ENCODE data around the gene OR2H1.
"Not testable (repeated sequence)": the region's sequence is repeated elsewhere in the genome, so short reads cannot be mapped to it uniquely, and the experiment has no call there.

The OR2H1 gene

DNA sequence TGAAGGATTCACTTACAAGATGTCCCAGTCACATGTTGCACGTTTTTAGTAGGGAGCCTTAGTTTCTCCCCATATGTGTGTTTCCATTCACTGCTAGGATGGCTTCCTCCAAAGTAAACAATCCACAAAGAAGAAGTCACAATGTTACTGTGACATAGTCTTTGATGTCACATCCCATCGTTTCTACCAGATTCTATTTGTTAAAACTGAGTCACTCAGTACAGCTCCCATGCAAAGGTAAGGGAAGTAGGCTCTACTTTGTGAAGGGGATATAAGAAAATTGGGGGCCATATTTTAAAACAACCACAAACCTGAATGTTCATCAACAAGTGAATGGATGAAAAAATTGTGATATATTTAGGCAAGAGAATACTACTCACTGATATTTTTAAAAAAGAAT is at the start of gene OR2H1, which contains the start of gene OR11A1:
Gene OR2H1 (plus strand): TSS at position 185 of the 400 bp plus-strand sequence. CDS start 4,615 bp downstream, outside the sequence.
Gene OR11A1 (minus strand): TSS at position 101 of the 400 bp plus-strand sequence. CDS start 29,430 bp downstream, outside the sequence.
- DNase-seq: no peak

DNA sequence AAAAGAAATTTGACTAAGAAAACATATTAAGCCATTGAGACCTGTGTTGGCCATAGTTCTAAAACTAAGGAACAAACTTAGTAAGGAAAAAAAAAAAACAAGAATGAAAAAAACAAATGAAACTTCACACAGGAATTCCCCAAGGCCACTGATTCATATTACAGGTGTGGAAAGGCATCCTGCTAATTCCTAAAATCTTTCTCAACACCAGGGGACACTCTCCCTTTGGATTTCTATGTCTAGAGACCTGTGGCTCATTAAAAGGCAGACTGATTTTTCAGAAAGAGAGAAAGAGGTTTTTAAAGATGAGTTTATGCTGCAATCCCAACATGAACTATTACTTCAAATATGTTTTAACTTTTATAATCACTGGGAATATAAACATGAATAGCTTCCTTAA is 42.4 kb upstream of the OR2H1 start, which contains the start of gene OR12D1:
Gene OR12D1 (plus strand): TSS at position 341 of the 400 bp plus-strand sequence.
- no peak for DNase-seq

DNA sequence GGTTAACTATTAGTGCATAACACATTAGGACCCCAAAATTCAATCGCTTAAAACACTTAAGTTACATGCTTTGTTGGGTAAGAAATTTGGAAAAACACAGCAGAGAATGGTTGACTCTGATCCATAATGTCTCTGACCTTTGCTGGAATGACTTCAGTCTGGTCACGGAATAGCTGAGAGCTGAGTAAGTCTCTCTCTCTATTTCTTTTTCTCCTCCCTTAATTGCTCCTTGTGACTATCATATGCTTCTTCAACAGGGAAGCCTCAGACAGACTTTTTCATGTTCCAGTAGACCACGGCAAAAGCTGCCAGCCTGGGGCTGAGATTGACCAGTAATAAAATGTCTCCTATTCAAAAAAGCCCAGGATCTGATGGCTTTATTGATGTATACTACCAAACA is 37.4 kb upstream of the OR2H1 start:
- DNase-seq: no peak

DNA sequence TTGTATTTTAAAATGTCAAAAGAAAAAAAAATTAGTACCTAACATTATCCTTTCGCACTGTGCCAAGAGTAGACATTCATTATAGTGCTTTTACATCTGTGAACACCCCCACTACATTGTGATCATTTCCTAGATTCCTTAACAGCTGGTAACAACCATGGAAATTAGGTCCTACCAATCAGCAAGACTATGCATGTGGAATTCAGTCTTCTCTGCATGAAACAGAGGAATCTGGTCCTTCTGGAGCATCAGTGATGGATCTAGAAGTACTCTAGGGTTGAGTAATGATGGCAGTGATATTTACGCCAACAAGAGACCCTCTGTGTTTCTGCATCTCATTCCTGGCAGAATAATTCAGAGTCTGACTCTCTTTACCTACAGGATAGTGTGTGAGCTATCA is 32.8 kb upstream of the OR2H1 start:
- no peak for DNase-seq

DNA sequence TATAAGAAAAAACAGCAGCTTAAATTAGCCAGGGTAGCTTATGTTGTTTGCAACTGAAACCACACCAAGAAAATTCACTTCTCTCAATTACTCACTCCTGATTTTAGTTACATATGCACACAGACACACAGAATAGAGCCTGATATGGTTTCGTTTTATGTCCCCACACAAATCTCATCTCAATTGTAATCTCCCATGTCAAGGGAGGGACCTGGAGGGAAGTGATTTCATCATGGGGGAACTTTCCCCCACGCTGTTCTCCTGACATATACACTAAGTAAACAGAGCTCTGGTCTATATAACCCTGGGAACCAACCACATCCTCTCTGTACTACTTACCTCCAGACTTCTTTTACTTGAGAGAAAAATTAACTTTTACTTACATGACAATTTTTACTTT is 32.4 kb upstream of the OR2H1 start:
- DNase-seq: no peak

DNA sequence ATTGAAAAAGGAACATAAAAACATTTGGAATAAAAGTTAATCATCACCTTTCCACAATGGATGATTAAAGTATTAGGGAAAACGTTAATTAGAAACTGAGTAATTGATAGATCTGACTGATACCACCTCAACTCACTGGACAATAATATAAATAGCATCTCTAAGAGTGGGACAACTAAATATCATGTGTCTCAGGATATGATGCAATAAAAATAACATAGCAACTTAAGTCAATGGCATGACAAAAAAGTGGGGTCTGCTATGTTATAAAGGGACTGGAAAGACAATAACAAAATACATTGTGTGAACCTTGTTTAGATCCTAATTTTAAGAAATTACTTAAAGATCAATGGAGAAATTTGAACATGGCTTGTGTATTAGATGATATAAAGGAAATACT is 31.9 kb upstream of the OR2H1 start:
- no peak for DNase-seq

DNA sequence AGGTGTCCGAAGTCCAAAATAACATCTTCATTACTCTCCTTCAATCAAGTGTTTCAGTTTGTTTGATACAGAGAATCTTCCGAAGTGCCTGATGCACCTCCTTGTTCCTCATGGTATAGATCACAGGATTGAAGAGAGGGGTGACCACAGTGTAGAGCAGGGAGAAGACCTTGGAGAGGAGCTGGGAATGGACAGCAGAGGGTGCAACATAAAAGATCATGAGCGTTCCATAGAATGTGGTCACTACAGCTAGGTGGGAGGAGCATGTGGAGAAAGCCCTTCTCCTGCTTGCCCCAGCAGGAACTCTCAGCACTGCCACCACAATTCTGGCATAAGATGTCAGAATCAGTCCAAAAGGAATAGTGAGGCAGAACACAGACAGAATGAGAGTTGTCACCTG is 30.3 kb upstream of the OR2H1 start:
- no peak for DNase-seq

DNA sequence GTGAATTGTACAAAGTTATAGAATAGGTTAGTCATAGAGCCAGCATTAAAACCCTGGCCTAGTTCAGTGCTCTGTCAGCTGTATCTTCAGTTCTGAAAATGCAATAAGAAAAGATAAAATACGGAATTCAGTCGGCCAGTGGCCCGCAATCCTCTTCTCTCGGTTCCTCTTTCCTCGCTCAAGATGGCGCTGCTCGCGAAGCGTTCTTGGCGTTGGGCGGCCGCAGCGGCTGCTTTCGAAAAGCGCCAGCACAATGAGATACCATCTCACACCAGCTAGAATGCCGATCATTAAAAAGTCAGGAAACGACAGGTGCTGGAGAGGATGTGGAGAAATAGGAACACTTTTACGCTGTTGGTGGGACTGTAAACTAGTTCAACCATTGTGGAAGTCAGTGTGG is 20.2 kb upstream of the OR2H1 start:
- DNase-seq: not testable (repeated sequence)

DNA sequence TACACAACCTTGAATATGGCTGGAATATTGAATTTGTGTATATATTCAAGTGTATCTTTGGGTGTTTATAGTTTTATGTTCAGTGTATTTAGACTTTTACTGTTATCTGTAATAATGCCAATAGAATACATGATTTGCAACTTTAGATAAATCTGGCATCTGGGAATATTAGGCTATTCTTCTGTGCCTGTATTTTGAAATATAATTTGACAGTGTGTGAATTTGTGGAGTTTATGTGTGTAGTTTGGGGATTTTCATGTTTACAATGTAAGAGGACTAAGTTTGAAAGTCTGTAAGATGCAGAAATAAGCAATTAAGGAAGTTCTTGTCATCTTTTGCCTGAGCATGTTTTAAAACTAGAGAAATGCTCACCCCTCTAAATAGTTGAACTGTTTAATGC is 17.9 kb upstream of the OR2H1 start, which contains the start of gene OR10C1:
Gene OR10C1 (plus strand): TSS at position 301 of the 400 bp plus-strand sequence. CDS start 710 bp downstream, outside the sequence.
- DNase-seq: no peak

DNA sequence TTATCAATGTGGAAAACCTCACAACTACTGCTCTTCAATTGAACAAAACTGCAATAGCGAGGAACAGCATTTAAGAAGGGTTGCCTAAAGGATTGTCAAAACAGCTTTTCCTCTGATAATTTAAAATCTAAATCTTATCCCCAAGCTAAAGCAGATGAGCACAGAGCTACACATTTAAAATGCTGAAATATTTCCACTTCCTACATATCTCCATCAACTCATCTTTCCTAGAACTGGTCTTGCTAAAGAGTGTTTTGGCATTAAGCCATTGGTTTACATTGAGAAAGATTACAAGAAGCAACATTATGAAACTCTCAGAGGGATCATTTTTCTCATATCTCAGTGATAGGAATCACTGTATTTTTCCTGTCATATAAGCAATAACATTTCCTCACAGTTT is 14.2 kb upstream of the OR2H1 start:
- no peak for DNase-seq

DNA sequence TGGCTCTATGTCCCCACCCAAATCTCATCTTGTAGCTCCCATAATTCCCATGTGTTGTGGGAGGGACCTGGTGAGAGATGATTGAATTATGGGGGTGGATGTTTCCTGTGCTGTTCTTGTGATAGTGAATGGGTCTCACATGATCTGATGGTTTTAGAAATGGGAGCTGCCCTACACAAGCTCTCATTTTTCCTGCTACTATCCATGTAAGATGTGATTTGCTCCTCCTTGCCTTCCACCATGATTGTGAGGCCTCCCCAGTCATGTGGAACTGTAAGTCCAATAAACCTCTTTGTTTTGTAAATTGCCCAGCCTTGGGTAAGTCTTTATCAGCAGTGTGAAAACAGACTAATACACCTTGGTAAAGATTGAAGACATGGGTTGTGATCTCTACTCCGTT is 12.9 kb upstream of the OR2H1 start:
- not testable (repeated sequence) for DNase-seq

DNA sequence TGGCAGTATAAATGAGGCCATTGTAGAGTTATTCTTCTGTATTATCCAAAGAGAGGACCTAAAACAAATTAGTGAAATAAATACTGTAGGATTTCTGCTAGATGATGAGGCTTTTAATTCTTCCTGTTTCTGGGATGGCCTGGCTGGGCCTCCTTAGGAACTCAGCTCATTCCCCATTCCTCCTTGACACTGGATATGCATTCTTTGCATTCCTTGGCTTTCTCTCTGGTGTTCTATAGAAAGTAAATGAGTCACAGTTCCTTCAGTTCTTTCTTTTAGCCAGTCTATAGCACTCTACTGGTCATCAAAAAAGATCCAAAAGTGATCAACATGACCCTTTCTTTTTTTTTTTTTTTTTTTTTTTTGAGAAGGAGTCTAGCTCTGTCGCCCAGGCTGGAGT is 9.3 kb upstream of the OR2H1 start:
- DNase-seq: no peak

DNA sequence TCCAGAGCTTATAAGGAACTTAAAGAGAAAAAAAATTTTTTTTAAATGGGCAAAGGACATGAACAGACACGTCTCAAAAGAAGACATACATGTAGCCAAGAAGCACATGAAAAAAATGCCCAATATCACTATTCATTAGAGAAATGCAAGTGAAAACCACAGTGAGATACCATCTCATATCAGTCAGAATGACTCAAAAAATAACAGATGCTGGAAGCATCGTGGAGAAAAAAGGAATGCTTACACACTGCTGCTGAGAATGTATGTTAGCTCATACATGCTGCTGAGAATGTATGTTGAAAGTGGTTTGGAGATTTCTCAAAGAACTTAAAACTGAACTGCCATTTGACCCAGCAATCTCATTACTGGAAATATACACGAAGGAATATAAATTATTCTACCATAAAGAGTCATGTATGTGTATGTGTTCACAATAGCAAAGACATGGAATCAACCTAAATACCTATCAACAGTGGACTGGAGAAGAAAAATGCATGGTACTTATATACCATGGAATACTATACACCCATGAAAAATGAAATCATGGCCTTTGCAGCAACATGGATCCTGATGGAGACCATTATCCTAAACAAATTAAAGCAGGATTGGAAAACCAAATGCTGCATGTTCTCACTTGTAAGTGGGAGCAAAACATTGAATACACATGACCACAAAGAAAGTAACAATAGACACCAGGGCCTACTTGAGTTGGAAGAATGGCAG is 5.3 kb upstream of the OR2H1 start:
- no peak for DNase-seq

DNA sequence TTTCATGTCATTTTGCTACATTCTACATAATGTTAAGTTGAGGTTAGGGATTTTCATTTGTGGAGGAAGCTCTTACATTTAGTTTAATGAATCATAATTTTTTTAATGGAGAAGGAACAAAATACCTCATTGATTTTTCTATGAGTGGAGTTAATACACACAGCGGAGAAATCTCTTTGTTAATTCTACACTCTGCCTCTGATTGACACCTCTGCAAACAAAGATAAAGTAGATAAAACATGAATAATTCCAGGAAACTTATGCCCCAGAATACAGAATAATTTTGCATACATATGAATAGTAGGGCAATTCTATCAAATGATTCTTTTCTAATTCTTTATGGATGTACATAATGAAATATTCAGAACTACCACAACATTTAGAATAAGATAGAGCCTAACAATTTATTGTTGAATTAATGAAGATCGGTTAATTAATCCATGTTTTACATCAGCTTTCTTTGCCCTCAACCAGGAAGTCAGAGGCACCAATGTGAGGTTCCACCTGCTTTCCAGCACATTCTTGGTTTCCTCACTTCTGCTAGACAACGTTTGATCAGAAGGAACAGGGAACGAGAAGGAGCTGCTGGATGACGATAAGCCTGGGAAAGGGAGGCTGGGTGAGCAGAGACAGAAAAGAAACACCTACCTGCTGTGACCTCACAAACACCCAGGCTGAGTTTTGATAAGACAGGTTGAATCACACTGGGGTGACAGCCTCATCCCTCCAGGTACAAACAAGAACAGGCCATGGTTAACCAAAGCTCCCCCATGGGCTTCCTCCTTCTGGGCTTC is 4.3 kb downstream of the OR2H1 start:
- DNase-seq: no peak

DNA sequence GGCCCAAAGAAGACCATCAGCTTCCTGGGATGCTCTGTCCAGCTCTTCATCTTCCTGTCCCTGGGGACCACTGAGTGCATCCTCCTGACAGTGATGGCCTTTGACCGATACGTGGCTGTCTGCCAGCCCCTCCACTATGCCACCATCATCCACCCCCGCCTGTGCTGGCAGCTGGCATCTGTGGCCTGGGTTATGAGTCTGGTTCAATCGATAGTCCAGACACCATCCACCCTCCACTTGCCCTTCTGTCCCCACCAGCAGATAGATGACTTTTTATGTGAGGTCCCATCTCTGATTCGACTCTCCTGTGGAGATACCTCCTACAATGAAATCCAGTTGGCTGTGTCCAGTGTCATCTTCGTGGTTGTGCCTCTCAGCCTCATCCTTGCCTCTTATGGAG is 5.1 kb downstream of the OR2H1 start:
- no peak for DNase-seq

DNA sequence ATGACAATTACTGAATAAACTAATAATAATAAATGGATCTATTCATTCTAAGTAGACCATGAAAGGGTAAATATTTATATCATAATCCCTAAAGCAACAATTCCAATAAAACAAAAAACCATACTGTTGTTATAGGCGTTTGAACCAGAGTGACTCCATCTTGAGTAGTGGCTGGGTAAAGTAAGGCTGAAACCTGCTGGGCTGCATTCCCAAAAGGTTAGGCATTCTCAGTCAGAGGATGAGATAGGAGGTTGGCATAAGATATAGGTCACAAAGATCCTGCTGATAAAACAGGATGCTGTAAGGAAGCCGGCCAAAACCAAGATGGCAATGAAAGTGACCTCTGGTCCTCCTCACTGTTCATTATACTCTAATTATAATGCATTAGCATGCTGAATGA is 8.3 kb downstream of the OR2H1 start:
- DNase-seq: no peak

DNA sequence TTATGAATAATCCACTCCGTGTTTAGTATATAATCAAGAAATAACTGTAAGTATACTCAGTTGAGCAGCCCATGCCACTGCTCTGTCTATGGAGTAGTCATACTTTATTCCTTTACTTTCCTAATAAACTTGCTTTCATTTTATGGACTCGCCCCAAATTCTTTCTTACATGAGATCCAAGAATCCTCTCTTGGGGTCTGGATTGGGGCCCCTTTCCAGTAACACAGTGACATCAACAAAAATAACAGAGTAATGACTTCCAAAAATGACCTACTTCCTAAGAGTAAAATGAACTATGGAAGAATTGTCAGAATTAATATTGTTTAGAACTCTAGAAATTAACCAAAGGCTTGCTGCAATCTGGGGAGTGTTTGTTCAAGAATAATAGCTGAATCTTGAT is 8.8 kb downstream of the OR2H1 start:
- DNase-seq: no peak

DNA sequence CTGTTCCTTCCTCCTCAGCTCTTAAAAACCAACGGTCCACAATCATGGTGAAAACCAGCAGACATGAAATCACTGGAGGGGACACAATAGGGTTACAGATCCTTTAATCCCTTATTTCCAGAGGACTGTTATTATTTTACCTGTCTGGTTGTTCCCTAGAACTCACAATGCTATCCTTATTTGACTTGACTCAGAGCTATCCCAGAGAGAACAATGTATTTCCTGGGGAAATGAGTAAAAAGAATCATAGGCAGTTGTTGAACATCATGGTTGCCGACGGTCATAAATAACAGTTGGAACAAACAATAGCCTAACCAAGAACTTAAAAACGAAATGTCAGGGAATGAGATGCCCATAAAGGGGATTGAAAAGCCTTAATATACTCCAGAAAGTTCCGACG is 9.3 kb downstream of the OR2H1 start:
- DNase-seq: no peak

DNA sequence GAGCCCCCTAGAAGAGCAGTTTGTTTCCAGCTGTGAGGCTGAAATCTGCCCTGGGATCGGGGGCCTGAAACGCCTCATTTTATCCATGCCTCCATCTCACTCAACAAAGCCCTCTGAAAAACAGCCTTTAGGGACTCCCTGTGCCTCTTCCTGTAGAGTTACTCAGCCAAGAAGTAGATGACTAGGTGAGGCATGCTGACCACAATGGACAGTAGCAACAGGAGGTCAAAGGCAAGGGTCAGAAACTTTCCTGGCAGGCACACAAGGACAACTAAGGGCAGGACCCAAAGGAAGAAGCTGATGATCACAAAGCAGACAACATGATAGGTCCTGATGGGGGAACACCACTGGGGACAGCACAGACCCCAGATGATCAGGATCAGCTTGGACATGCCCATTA is 18.0 kb downstream of the OR2H1 start:
- no peak for DNase-seq

DNA sequence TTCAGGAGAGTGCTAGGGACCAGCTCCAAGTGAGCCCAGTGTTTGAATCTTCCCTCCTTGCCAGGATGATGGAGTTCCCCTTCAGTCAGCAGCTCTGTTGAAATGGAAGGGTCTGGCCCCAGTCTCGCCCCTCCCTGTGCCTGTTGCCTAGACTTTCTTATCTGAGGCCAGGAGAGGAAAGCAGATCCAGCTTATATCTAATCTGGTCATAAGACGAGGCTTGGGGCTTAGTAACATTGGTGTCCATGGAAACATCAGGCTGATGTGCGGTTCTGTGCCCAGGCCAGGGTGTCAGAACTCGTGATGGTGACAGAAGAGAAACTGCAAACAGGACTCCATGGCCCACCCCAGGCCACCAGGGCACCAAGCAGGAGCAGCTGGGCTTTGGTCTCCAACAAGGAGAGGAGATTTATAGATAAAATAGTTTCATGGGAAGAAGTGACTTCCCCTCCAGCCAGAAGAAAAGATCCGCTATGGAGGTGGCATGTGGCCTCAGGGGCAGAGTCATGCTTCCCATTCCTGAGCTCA is 21.0 kb downstream of the OR2H1 start:
- DNase-seq: no peak

DNA sequence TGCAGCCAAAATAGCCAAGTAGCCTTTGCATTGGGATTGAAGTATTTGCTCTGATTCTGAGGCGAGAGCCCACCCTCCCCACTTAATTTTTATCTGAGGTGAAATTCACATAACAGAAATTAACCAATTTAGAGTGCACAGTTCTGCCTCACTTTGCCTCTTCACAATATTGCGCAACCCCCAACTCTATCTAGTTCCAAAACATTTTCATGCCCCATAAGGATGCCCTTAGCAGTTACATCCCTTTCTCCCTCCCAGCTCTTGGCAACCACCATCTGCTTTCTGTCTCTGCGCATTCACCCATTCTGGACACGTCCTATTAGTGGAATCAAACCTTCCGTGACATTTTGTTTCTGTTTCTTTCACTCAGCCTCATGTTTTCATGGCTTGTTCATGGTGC is 21.8 kb downstream of the OR2H1 start:
- DNase-seq: no peak

DNA sequence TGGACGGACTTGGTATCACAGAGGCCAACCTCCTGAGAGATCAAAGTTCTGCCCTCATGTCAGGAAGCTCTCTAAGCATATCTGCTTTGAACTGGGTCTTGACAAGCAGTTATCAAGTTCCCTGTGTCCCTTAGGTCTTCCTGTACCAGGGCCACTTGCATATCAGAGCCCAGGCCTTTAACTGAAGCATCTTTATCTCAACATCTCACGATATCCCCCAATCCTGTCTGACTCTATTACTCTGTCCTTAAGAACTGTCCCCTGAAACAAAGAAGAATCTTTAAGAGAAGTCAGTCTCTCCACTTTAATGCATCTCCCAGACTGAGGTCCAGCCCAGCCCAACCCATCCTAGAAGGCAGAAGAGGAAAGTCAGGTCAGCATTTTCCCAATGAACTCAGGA is 22.6 kb downstream of the OR2H1 start:
- DNase-seq: no peak

DNA sequence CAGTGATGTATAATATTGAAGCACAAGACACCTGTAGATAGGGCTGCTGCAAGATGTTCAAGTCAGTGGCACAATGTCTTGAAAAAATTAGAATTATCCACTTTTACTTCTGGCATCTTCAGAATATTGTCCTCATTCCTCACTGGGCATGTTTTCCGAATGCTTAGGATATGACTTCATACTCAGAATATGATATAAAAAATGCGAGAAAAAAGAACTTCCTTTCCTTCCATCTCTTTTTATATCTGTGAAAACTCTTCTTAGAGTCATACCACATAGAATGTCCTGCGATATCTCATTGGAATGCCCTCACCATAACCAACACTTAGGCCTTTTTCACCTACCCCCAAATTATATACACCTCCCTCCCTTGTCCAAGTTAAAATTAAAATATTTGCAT is 26.2 kb downstream of the OR2H1 start:
- no peak for DNase-seq

DNA sequence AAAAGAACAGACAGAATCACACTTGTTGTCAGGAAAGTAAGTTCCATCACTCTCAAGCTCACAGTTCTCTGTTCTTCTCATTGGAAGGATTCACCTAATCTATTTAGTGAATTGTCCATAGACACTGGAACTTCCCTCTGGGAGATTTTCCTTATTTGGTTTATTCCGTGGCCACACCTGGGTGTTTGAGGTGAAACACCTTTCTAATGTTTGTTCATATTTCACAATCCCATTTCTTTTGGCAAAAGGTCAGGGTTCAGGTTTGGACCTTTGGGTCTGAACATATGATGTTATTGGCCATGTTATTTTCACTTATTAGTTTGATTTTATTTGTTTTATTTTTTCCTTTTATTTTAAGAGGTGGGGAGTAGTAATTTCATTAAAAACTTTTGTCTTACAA is 26.8 kb downstream of the OR2H1 start:
- no peak for DNase-seq
